ENCODE measurements around the gene OR6J1.

DNA sequence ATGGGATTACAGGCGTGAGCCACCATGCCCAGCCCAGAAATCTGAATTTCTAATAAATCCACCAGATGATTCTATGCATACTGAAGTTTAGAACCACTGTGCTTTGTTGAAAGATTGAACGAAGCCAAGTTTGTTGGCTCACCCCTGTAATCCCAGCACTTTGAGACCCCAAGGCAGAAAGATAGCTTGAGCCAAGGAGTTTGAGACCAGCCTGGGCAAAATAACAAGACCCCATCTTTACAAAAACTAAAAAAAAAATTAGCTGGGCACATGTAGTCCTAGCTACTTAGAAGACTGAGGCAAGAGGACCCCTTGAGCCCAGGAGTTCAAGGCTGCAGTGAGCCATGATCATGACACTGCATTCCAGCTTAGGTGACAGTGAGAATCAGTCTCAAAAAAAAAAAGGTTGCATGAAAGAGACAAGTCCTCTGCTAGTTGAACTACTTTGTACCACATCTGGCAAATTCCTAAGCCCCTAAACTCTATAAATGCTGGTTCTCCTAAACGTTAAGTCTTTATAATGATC lies 47.7 kb downstream of the OR6J1 start:
- TF ChIP-seq CTCF (conservative IDR thresholded peaks at IDR 0.05; ENCODE audit: low read depth, low read length) = no peak
- no peak for TF ChIP-seq EZH2 (IDR thresholded peaks at IDR 0.05; ENCODE audit: borderline replicate concordance, low read depth, low read length, poor library complexity, severe bottlenecking)

Measured in A673 (cell line).